Cardiac fibroblast (primary cell): Measurements from ENCODE around the gene ERICH6B.

Experiments used
- DNase-seq, 2 donors: peaks; one replicate each; pipeline versions ENCODE4 v3.0.0 to v3.0.0-alpha.2; 2010; ENCODE audit warnings: low read depth in 2 of 2
- H3K4me3 ChIP-seq, 2 donors: replicated peaks in 1 of 2; 1 replicate in 1 of 2; 2 replicates in 1 of 2; pipeline ENCODE4 v1.5.1; 2011; ENCODE audit warnings: low read depth in 2 of 2, low read length in 2 of 2, mild to moderate bottlenecking in 2 of 2, moderate library complexity in 1 of 2
- TF ChIP-seq, protein P1 (sequence below): IDR thresholded peaks from one replicate; pipeline ENCODE4 v1.5.1; 2011; ENCODE audit warnings: low read depth, mild to moderate bottlenecking, low read length, inconsistent platforms

Gene ERICH6B

DNA sequence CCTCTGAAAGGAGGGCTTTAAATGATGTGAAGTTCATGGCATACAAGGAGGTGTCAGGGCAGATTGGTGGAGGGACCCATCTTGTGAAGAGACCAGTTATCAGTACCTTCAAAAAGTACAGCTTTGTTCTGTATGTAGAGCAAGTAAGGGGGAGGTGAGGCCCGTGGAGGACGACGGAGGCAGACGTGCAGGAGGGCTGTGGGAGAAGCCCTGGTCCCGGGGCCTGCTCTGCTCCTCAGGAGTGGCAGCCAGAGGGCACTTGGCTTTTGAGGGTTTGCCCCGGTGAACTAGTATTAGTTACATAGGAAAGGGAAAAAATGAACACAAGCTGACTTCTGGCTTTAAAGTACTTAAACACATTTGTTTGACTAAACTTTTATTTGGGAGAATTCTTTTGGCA is 108.7 kb downstream of the ERICH6B start:
- DNase-seq: no peak
- TF ChIP-seq, protein P1, sequence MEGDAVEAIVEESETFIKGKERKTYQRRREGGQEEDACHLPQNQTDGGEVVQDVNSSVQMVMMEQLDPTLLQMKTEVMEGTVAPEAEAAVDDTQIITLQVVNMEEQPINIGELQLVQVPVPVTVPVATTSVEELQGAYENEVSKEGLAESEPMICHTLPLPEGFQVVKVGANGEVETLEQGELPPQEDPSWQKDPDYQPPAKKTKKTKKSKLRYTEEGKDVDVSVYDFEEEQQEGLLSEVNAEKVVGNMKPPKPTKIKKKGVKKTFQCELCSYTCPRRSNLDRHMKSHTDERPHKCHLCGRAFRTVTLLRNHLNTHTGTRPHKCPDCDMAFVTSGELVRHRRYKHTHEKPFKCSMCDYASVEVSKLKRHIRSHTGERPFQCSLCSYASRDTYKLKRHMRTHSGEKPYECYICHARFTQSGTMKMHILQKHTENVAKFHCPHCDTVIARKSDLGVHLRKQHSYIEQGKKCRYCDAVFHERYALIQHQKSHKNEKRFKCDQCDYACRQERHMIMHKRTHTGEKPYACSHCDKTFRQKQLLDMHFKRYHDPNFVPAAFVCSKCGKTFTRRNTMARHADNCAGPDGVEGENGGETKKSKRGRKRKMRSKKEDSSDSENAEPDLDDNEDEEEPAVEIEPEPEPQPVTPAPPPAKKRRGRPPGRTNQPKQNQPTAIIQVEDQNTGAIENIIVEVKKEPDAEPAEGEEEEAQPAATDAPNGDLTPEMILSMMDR: no peak
- no peak overlapping the region for H3K4me3 ChIP-seq

DNA sequence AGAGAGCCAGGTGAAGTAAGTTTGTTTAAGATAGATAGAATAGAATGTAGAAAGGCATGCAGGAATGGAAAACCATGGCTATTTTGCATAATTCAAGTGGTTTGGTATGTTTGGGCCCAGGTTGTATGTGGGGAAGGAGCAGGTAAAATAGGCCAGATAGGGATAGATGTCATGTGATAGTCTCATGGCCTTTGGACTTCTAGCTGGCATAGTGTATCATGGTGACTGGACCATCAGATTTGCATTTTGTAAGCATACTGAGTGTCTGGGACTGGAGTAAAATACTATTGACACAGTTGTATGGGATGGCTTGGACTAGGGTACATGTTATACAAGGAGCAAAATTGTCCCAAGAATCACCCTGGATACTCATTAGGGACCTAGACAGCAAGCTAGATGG is 111.9 kb downstream of the ERICH6B start:
- H3K4me3 ChIP-seq: no peak overlapping the region
- DNase-seq: no peak
- TF ChIP-seq, protein P1: no peak

DNA sequence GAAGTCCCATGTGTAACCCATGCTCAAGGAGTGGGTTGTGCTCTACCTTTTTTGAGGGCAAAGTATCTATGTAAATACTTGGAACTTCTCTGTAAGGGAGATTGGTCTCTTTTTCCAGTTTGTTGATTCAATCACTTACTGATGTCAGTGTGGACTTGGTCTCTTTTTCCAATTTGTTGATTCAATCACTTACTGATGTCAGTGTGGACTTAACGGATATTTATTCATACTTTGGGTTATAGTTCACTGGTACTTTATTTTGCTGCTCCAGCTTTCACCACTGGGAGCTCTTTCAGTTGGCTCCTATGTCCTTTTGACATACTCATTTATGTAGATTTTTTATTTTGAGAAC is 114.4 kb downstream of the ERICH6B start:
- no peak for DNase-seq
- no peak overlapping the region for H3K4me3 ChIP-seq
- TF ChIP-seq, protein P1: no peak

DNA sequence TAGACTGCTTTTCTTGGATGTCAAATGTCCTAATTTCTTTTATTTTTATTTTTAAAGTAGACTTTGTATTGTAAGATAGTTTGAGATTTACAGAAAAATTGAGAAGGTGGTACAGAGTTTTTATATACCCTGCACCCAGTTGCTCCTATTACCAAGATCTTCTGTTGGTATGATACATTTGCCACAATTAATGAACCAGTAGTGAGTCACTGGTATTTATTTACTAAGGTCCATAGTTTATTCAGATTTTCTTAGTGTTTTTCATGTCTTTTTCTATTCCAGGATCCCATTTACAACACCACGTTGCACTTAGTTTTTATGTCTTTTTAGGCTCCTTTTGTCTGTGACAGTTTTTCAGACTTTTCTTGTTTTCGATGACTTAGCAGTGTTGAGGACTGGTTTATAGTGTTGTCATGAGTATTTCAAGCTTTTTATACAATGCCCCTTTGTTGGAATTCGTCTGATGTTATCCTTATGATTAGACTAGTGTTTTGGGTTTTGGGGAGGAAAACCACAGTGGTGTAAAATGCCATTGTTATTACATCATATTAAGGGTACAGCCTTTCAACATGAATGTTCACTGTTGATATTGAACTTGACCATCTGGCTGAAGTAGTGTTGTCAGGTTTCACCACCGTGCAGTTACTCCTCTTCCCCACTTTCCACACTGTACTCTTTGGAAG is 114.9 kb downstream of the ERICH6B start:
- DNase-seq: peak; percentile 90 to 95
- no peak overlapping the region for H3K4me3 ChIP-seq
- TF ChIP-seq, protein P1: no peak

DNA sequence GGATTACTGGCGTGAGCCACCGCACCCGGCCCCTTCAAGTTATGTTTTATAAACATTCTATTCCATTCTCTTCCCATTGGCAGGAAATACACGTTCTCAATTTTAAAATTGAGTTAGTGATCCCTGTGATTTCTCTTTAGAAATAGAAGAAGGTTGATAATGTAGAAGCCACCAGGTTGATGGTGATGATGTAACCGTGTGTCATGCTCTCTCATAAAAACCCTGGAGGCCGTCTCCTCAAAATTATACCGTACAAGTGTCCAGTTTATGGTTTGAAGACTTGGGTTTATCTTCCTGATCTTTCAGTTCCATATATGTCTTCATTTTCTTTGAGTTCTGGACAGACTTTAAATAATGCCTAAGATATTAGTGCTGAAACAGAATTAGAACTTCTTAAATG is 118.6 kb downstream of the ERICH6B start:
- TF ChIP-seq, protein P1: no peak
- no peak overlapping the region for H3K4me3 ChIP-seq
- DNase-seq: no peak

DNA sequence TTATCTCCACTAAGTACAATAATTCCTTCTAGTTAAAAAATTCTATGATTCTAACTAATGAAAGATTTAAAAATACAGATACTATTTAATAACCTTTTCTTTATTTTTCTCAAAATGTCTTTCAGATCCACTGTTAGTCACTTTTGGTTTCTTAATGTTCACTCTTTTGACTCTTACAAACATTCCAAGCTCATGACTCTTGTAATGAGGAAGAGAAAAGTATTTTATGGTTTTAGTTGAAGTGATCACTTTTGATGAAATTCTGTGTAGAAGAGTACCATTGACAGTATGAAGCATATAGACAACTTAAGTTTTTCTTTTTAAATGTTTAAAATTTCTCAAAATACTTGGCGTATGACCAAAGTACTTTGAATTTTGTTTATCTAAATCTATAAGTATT is 123.0 kb downstream of the ERICH6B start:
- TF ChIP-seq, protein P1: no peak
- no peak overlapping the region for H3K4me3 ChIP-seq
- peak; percentile 16 to 76 for DNase-seq
